Measurements from ENCODE around the gene APBA2.

APBA2 gene

GRCh38 chr15:28917791-28918140, 32.0 kb downstream of the APBA2 start:
- DNase-seq = no peak

DNA sequence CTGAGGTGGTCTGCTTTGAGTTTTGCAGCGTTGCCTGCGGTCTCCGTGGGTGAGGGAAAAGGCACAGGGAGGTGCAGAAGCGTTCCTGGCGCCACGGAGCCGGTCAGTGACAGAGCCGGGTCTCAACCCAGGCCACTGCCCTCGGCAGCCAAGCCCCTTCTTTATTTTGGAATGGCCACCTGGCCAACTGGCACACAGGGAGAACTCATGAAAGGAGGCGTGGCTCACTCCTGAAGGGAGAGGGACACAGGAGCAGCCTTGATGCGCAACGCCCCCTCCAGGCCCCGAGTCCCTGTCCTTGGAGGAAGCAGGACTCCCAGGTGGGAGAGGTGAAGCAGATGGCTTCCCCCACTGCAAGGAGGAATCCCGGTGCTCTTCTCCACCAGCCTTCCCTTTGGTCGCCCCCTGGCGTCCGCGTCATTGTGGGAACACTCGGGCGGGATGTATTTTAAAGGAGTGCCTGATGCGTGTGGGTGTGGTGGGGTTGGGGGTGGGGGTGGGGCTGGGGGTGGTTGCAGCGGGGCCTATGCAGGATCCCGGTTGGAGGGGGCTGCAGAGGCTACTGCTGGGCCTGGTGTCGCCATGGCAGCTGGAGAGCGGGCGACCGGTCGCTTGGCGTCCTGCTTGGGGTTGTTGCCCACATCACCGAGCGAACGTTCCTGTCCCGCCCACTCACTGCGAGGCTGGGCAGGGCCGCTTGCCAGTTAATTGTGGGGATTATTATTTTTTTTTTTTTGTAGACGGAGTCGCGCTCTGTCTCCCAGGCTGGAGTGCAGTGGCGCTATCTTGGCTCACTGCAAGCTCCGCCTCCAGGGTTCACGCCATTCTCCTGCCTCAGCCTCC, 32.6 kb downstream of the APBA2 start:
- DNase-seq = no peak

DNA sequence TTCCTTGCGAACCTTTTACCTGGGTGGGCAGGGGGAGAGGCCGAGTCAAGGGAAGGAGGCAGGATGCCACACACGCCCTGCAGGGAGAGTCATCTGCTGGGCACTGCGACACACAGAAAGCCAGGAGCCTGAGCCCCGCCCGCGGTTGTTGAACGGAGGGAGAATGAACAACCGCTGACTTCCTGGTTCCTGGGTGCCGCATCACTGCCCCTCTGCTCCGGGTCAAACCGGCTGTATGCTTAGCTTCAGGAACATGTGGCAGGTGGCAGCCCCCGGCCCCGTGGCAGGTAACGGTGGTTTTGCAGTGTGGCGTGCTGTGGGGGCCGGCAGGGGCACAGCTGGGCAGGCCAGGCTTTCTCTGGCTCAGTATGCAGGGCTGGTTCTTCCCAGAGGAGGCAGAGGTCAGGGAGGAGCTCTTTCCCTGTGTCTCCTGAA, 33.4 kb downstream of the APBA2 start:
- no peak for DNase-seq

DNA sequence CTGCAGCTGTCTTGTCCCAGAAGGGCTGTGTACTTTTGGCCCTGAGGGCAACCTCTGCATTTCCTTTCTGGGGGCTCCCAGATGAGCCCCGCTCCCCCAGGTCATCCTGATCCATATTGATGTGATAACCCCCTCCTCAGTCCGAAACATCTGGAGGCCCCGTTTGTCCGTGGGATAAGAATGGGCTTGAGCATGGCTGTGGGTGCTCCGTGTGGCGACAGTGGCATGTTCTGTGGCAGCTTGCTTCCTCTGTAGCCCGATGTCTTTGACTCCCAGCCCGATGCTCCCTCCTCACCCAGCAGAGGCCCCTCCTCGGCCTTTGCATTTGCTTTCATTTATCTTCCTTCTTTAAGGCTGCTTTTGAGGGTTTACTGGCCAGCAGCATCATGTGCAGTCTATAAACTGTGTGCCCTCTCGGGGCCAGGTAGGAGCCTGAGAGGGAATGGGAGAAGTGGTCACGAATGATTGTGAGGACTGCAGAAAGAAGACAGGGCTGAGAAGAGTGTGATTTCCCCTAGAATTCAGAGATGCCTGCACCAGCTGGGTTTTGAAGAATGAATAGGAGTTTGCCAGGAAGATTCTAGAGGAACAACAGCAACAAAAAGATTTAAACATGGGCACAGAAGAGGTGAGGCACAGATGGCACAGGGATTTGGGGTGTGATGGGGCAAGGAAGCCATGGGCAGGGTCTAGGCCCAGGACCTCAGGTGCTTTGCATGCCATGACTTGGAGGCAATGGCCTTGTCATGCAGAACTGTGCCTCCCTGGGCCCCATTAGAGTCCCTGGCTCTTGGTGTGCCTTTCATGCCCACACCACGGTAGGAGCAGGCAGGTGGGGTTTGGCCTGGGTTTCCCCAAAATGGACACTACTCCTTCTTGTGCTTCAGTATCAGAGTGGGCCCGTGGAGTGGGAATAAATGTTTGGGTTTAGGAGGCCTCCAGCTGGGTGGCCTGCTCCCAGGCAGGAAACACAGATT, 34.2 kb downstream of the APBA2 start:
- no peak for DNase-seq

DNA sequence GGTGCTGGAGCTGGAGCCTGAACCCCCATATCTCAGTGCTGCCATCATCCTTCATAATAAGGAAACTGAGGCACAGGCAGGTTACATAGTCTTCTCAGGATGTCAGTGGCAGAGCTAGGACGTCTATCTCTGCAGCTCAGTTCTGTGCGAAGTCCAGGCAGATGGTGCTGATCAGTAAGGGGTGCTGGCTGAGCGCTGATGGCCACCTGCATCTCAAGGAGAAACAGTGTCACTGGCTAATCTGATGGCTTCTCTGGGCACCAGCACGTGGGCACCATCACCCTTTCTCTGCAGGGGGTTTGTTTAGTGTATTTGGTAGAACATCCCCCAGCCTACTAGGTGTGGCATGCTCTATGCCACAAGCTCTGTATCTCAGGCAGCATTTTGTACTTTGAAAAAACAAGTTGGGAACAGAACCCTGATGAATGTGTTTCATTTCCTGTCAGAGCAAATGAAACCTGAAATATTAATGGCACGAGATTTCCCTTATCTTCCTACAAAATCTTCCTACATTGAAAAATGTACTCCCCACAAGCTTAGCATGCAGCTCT, 35.1 kb downstream of the APBA2 start:
- no peak for DNase-seq

- no peak for DNase-seq
These were observed 35.6 kb downstream of the APBA2 start for GRCh38 chr15:28921336-28921735.

- no peak for DNase-seq
These were observed 36.3 kb downstream of the APBA2 start for GRCh38 chr15:28921919-28922706.

GRCh38 chr15:28922707-28923012, 36.9 kb downstream of the APBA2 start:
- DNase-seq = no peak

DNA sequence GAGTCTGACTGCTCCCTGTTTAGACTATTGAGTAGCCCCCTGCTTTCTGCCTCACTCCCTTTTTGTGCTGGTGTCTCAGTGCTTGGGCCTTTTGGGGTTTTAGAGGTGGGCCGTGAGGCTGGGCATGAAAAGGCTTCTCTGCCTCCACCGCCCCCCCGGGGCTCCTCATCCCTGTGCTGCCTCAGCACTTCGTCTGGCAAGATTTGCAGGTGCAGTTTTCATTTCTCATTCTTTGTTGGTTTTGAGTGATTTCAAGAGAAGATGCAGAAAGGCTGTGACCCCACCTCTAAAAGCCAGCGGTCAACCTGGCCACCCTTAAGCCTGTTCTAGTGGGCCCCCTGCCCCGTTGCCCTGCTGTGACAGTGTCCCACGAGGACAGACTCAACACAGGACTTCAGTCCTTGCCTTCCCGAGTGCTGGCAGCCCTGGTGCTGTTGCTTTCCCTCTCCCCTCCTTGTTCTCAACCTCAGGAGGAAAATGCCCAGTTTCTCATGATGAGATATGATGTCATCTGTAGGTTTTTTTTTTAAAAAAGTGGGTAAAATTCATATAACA, 38.0 kb downstream of the APBA2 start:
- DNase-seq = no peak

GRCh38 chr15:28927043-28927442, 41.3 kb downstream of the APBA2 start:
- DNase-seq = no peak

GRCh38 chr15:28929200-28929599, 43.4 kb downstream of the APBA2 start:
- no peak for DNase-seq

DNA sequence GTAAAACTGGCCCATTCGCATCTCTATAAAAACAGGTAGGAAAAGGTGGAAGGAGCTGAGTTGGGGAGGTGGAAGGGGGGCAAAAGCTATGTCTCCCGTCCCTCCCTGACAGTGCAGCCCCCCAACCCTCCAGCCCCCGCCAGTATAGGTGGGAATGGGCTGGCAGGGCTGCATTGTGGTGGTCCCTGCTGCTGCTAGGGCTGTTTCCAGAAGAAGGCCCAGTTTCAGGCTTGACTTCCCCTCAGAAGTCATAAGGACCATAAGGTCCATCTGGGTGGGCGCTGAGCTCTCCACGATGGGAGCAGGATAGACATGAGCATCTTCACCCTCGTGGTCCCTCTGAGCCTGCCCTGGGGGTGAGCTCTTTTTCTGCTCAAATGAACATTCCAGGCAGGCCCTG, 44.2 kb downstream of the APBA2 start:
- DNase-seq = no peak

DNA sequence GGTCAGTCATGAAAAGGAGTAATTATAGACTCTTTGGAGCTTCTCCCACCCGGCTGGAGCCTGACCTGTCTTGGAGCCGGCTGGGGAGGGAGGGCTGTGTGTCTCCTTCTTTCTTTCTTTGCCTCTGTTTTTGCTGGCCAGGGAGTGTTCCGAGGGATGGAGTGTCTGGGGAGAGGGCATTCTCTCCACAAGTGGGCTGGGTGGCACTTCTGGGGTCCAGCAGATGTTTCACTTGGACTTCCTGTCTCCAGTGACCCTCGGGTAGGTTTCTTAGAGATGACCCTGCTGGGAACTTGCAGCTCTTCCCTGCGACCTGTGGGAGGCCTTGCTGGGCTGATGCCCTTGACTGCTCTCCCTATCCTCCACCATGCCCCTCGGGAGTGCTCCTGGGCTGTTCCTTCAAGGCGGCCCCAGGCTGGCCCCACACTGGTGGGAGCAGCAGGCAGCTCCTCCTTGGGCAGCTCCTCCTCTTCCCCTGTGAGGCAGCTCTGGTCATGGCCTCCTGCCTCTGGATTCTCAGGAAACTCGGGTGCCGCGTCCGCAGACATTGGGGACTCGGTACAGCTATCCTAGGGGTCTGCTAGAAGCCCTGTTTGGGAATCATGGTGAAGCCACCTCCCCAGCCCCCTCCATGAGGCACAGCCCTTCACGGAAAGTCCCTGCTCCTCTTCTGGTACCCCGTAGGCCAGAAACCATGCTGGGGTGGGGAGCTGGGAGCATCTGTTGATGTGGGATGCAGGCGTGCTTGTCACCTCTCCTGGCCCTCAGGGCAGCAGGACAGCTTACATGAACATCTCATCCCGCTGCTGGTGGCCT, 44.9 kb downstream of the APBA2 start:
- no peak for DNase-seq

GRCh38 chr15:28931828-28932227, 46.1 kb downstream of the APBA2 start:
- no peak for DNase-seq

GRCh38 chr15:28932361-28932760, 46.6 kb downstream of the APBA2 start:
- no peak for DNase-seq

GRCh38 chr15:28933710-28934445, 48.1 kb downstream of the APBA2 start:
- DNase-seq = no peak

- no peak for DNase-seq
These were observed 48.9 kb downstream of the APBA2 start for GRCh38 chr15:28934645-28935044.

- no peak for DNase-seq
These were observed 49.5 kb downstream of the APBA2 start for GRCh38 chr15:28935316-28935715.

- DNase-seq = no peak
These were observed 50.3 kb downstream of the APBA2 start for GRCh38 chr15:28936081-28936480.

DNA sequence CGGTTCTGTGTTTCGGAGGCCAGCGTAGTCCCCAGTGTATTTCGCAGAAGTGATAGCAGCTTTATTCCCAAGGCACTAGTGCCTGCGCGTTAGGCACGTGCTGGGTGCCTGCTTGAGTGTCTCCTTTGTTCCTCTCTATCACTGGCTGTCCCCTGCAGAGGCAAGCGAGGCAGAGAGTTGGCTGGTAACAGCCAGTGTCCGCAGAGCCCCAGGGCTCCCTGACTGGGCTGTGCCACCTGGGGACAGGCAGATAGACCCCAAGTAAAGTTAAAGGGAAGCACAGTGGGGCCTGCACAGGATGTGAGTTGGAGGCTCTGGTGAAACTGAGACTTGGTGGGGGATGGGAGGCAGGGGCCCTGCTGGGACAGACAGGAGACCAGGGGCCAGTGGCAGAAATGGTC, 50.7 kb downstream of the APBA2 start:
- DNase-seq = no peak

- DNase-seq = no peak
These were observed 51.5 kb downstream of the APBA2 start for GRCh38 chr15:28937271-28937670.
